ENCODE measurements around the gene RNF224. TPM values are rescaled to one million over a fixed set of nuclear protein-coding genes. Genes with fewer than 3 reads are reported as not detected.

RNF224 gene
- total and polyA plus RNA-seq, 4 donors = not detected

DNA sequence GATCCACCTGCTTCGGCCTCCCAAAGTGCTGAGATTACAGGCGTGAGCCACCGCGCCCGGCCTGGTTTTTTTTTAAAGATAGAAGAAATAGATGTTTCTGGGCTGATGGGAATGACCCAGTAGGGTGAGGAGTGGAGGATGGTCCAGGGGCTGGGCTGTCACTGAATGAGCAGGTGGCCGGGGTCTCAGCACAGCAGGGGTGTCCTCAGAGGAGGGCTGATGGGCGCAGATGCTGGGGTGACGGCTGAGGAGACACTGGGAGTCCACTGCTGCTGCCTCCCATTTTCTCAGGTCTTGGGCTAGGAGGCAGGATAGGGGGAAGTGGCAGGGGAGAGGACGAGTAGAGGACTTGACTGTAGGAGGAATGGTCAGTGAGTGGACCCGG lies 47.9 kb downstream of the RNF224 start:
- 92% methylated on average over 10 of the region's 10 CpGs for WGBS
- Histone ChIP-seq H3K9me3 (ENCODE audit: control insufficient read depth in 4 of 4, low read length in 3 of 4) (no peaks in the 10 kb centered on the region), H3K4me1 (ENCODE audit: control insufficient read depth in 4 of 4, insufficient read depth in 4 of 4, low read length in 3 of 4) (peaks cover 3 to 40% (median 13%) of the 10 kb centered on the region in 4 donors), H3K4me3 (ENCODE audit: low read depth in 1 of 3, low read length in 3 of 3) (no peak overlapping the region), H3K27me3 (ENCODE audit: control insufficient read depth in 4 of 4, insufficient read depth in 4 of 4, low read length in 3 of 4) (no peaks in the 10 kb centered on the region), H3K27ac (ENCODE audit: low read depth in 1 of 2, low read length in 2 of 2) (no peak overlapping the region), H3K9ac (ENCODE audit: low read depth in 1 of 2, low read length in 2 of 2) (no peak overlapping the region), H3K36me3 (ENCODE audit: control insufficient read depth in 4 of 4, insufficient read depth in 3 of 4, low read depth in 1 of 4, low read length in 3 of 4) (peaks cover 0 to 11% (median 3%) of the 10 kb centered on the region in 4 donors)
- no peak for TF ChIP-seq NR2F2 (IDR thresholded peaks at IDR 0.05)
- TF ChIP-seq FOXA1 (IDR thresholded peaks at IDR 0.05) = no peak
- DNase-seq (ENCODE audit: low spot score) = no peak

DNA sequence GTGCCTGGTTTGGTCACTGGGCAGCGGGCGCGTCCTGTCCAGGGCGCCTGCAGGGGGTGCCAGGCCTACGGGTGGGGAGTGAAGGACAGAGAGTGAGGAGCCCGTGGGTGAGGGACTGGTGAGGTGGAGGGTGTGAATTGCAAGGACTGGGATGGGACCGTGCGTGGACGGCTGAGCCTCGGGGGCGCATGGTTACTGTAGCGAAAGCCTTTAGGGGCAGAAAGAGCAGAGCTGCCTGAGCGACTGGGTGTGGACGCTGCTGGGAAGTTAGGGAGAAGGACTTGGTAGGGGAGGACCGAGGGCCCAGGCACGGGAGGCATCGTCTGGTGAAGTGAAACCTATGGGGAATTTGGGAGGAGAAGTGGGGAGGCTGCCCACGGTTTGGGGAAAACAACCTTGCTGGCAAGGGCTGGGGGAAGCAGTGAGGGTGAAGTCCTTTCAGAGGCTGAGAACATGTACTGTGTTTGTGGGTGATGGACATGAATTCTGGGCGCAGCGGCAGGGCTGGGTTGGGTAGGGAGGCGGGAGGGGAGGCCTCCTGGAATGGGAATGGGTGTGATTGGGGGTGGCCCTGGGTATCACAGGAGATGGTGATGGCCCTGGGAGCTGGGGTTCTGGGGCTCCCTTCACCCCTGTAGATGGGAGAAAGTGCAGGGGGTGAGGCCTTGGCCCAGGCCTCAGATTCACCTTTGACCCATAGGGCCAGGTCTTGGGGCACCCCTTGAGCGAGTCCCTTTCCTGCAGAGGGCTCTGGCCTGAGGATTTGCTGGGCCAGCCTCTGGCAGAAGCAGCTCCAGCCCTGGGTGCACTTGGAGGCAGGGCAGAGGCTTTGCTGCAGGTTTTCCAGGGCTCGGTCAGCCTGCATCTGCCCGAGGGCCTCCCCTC lies 48.5 kb downstream of the RNF224 start:
- Histone ChIP-seq H3K36me3 (ENCODE audit: control insufficient read depth in 4 of 4, insufficient read depth in 3 of 4, low read depth in 1 of 4, low read length in 3 of 4) (peaks cover 0 to 11% (median 3%) of the 10 kb centered on the region in 4 donors), H3K27ac (ENCODE audit: low read depth in 1 of 2, low read length in 2 of 2) (peak overlapping the region in 1 of 2 donors; percentile 85), H3K9me3 (ENCODE audit: control insufficient read depth in 4 of 4, low read length in 3 of 4) (no peaks in the 10 kb centered on the region), H3K9ac (ENCODE audit: low read depth in 1 of 2, low read length in 2 of 2) (no peak overlapping the region), H3K4me1 (ENCODE audit: control insufficient read depth in 4 of 4, insufficient read depth in 4 of 4, low read length in 3 of 4) (peaks cover 3 to 40% (median 13%) of the 10 kb centered on the region in 4 donors), H3K27me3 (ENCODE audit: control insufficient read depth in 4 of 4, insufficient read depth in 4 of 4, low read length in 3 of 4) (no peaks in the 10 kb centered on the region), H3K4me3 (ENCODE audit: low read depth in 1 of 3, low read length in 3 of 3) (no peak overlapping the region)
- WGBS = 87% methylated on average over 24 of the region's 24 CpGs
- TF ChIP-seq, protein P1, sequence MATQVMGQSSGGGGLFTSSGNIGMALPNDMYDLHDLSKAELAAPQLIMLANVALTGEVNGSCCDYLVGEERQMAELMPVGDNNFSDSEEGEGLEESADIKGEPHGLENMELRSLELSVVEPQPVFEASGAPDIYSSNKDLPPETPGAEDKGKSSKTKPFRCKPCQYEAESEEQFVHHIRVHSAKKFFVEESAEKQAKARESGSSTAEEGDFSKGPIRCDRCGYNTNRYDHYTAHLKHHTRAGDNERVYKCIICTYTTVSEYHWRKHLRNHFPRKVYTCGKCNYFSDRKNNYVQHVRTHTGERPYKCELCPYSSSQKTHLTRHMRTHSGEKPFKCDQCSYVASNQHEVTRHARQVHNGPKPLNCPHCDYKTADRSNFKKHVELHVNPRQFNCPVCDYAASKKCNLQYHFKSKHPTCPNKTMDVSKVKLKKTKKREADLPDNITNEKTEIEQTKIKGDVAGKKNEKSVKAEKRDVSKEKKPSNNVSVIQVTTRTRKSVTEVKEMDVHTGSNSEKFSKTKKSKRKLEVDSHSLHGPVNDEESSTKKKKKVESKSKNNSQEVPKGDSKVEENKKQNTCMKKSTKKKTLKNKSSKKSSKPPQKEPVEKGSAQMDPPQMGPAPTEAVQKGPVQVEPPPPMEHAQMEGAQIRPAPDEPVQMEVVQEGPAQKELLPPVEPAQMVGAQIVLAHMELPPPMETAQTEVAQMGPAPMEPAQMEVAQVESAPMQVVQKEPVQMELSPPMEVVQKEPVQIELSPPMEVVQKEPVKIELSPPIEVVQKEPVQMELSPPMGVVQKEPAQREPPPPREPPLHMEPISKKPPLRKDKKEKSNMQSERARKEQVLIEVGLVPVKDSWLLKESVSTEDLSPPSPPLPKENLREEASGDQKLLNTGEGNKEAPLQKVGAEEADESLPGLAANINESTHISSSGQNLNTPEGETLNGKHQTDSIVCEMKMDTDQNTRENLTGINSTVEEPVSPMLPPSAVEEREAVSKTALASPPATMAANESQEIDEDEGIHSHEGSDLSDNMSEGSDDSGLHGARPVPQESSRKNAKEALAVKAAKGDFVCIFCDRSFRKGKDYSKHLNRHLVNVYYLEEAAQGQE (IDR thresholded peaks at IDR 0.05) = no peak
- no peak for TF ChIP-seq TAF1 (conservative IDR thresholded peaks at IDR 0.05)
- no peak for TF ChIP-seq EGR1 (IDR thresholded peaks at IDR 0.05; ENCODE audit: low read depth in 2 of 2)
- TF ChIP-seq SP1 (IDR thresholded peaks at IDR 0.05) = no peak
- TF ChIP-seq RXRA (IDR thresholded peaks at IDR 0.05) = no peak
- TF ChIP-seq, protein P2, sequence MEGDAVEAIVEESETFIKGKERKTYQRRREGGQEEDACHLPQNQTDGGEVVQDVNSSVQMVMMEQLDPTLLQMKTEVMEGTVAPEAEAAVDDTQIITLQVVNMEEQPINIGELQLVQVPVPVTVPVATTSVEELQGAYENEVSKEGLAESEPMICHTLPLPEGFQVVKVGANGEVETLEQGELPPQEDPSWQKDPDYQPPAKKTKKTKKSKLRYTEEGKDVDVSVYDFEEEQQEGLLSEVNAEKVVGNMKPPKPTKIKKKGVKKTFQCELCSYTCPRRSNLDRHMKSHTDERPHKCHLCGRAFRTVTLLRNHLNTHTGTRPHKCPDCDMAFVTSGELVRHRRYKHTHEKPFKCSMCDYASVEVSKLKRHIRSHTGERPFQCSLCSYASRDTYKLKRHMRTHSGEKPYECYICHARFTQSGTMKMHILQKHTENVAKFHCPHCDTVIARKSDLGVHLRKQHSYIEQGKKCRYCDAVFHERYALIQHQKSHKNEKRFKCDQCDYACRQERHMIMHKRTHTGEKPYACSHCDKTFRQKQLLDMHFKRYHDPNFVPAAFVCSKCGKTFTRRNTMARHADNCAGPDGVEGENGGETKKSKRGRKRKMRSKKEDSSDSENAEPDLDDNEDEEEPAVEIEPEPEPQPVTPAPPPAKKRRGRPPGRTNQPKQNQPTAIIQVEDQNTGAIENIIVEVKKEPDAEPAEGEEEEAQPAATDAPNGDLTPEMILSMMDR (IDR thresholded peaks at IDR 0.05; ENCODE audit: low read depth, low read length, missing input control) = no peak
- no peak for TF ChIP-seq HNF4G (IDR thresholded peaks at IDR 0.05)
- TF ChIP-seq, protein P3, sequence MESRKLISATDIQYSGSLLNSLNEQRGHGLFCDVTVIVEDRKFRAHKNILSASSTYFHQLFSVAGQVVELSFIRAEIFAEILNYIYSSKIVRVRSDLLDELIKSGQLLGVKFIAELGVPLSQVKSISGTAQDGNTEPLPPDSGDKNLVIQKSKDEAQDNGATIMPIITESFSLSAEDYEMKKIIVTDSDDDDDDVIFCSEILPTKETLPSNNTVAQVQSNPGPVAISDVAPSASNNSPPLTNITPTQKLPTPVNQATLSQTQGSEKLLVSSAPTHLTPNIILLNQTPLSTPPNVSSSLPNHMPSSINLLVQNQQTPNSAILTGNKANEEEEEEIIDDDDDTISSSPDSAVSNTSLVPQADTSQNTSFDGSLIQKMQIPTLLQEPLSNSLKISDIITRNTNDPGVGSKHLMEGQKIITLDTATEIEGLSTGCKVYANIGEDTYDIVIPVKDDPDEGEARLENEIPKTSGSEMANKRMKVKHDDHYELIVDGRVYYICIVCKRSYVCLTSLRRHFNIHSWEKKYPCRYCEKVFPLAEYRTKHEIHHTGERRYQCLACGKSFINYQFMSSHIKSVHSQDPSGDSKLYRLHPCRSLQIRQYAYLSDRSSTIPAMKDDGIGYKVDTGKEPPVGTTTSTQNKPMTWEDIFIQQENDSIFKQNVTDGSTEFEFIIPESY (IDR thresholded peaks at IDR 0.05) = no peak
- TF ChIP-seq YY1 (IDR thresholded peaks at IDR 0.05) = no peak
- no peak for TF ChIP-seq JUND (IDR thresholded peaks at IDR 0.05)
- TF ChIP-seq GABPA (IDR thresholded peaks at IDR 0.05 in 1 of 2, conservative IDR thresholded peaks at IDR 0.05 in 1 of 2) = no peak
- no peak for TF ChIP-seq HNF4A (conservative IDR thresholded peaks at IDR 0.05)
- TF ChIP-seq FOXA2 (IDR thresholded peaks at IDR 0.05) = no peak
- TF ChIP-seq FOXA1 (IDR thresholded peaks at IDR 0.05) = no peak
- no peak for TF ChIP-seq NR2F2 (IDR thresholded peaks at IDR 0.05)
- DNase-seq (ENCODE audit: low spot score) = no peak
